HCT116 (cell line): ENCODE data around the gene ARHGAP31. TPM values are rescaled to one million over a fixed set of nuclear protein-coding genes. Genes with fewer than 3 reads are reported as not detected.

ENCODE experiments used
- ATAC-seq: fragments of 200-7000 bp; cut with Tn5 transposase; 2 replicates; pipeline ENCODE4 v1.9.1; 2020; ENCODE audit warnings: mild to moderate bottlenecking, moderate library complexity
- BruUV-seq: library from RNA; stranded (reverse); fragments of 400-500 nt; replicated peaks from 2 replicates; lab custom pipeline; 2021; lab: Mats Ljungman, UMichigan
- CTCF ChIA-PET: fragments of 300-600 bp; sonication (Branson Sonifier 250); formaldehyde crosslinking; loops from one replicate; lab custom pipeline; 2021; ENCODE audit warnings: antibody characterized with exemption; lab: Charles Lee
- POLR2A ChIA-PET: fragments of 300-600, 350-600 bp; sonication (Branson Sonifier 250); formaldehyde crosslinking; loops from one replicate; lab custom pipeline; 2021; ENCODE audit warnings: antibody characterized with exemption; lab: Charles Lee
- RAD21 ChIA-PET, 2 experiments: fragments of 300-600 bp; sonication (Branson Sonifier 250); formaldehyde crosslinking; loops; one replicate each; lab custom pipeline; 2023; ENCODE audit warnings: low total read pairs in 2 of 2; ENCODE audit not compliant: uncharacterized antibody in 2 of 2, unreplicated experiment in 2 of 2, low non-redundant PET in 1 of 2; lab: Charles Lee
- DNase-seq: peaks from one replicate; pipeline ENCODE4 v3.0.0-alpha.2; 2010; ENCODE audit warnings: low read depth, low spot score
- H2AFZ ChIP-seq: fragments of 200-600 bp; shearing (Covaris generic), sonication (generic); 2 replicates; pipeline ENCODE4 v1.6.1; 2017; ENCODE audit warnings: low read depth, mixed run types, mixed read lengths, antibody characterized with exemption, low read length; ENCODE audit not compliant: poor library complexity, severe bottlenecking
- H3K27ac ChIP-seq: 2 replicates; pipeline ENCODE4 v1.5.1; 2012; ENCODE audit warnings: low read depth, low read length
- H3K27me3 ChIP-seq: fragments of 200-600 bp; sonication (generic); 2 replicates; pipeline ENCODE4 v1.6.1; 2016; ENCODE audit warnings: mixed run types, low read length, mixed read lengths; ENCODE audit not compliant: insufficient read depth
- H3K36me3 ChIP-seq, 2 experiments: fragments of 200-500 bp in 1 of 2; fragments of 200-600 bp in 1 of 2; sonication (Bioruptor generic) in 1 of 2; sonication (generic) in 1 of 2; 2 replicates each; pipeline versions ENCODE4 v1.5.1 to v1.6.1; 2014 to 2016; ENCODE audit warnings: low read length in 2 of 2, inconsistent platforms in 1 of 2, mixed read lengths in 1 of 2, mixed run types in 1 of 2; ENCODE audit not compliant: insufficient read depth in 2 of 2, control insufficient read depth in 1 of 2
- H3K4me1 ChIP-seq, 2 experiments: fragments of 200-600 bp in 1 of 2; sonication (generic) in 1 of 2; 2 replicates each; pipeline versions ENCODE4 v1.5.1 to v1.6.1; 2012 to 2017; ENCODE audit warnings: low read length in 2 of 2, inconsistent platforms in 1 of 2, mild to moderate bottlenecking in 1 of 2, mixed read lengths in 1 of 2, mixed run types in 1 of 2, moderate library complexity in 1 of 2; ENCODE audit not compliant: insufficient read depth in 2 of 2, control insufficient read depth in 1 of 2
- H3K4me2 ChIP-seq: fragments of 200-600 bp; sonication (generic); 2 replicates; pipeline ENCODE4 v1.6.1; 2017; ENCODE audit warnings: mixed run types, low read length, mixed read lengths
- H3K4me3 ChIP-seq, 2 experiments: fragments of 200-600 bp in 1 of 2; sonication (generic) in 1 of 2; replicated peaks in 1 of 2; 2 replicates each; pipeline ENCODE4 v1.5.1; 2011 to 2016; ENCODE audit warnings: low read length in 2 of 2, control low read depth in 1 of 2, low read depth in 1 of 2, mild to moderate bottlenecking in 1 of 2, mixed read lengths in 1 of 2, mixed run types in 1 of 2
- H3K79me2 ChIP-seq: fragments of 200-600 bp; sonication (generic); 2 replicates; pipeline ENCODE4 v1.6.1; 2017; ENCODE audit warnings: mild to moderate bottlenecking, mixed run types, low read length, moderate library complexity, mixed read lengths; ENCODE audit not compliant: insufficient read depth
- H3K9ac ChIP-seq: fragments of 200-600 bp; sonication (generic); 2 replicates; pipeline ENCODE4 v1.6.1; 2016; ENCODE audit warnings: low read length, mixed read lengths
- H3K9me2 ChIP-seq: fragments of 200-600 bp; sonication (generic), shearing (Covaris generic); 2 replicates; pipeline ENCODE4 v1.6.1; 2017; ENCODE audit warnings: mixed run types, mild to moderate bottlenecking, moderate library complexity; ENCODE audit not compliant: insufficient read depth
- H3K9me3 ChIP-seq, 2 experiments: fragments of 200-500 bp in 1 of 2; fragments of 200-600 bp in 1 of 2; sonication (Bioruptor generic) in 1 of 2; sonication (generic) in 1 of 2; 2 replicates each; pipeline ENCODE4 v1.6.1; 2014 to 2017; ENCODE audit warnings: low read length in 2 of 2, mixed read lengths in 2 of 2, inconsistent platforms in 1 of 2, low read depth in 1 of 2, mild to moderate bottlenecking in 1 of 2, mixed run types in 1 of 2, moderate library complexity in 1 of 2; ENCODE audit not compliant: control insufficient read depth in 1 of 2, insufficient read depth in 1 of 2
- H4K20me1 ChIP-seq: fragments of 200-600 bp; sonication (generic), shearing (Covaris generic); 2 replicates; pipeline ENCODE4 v1.6.1; 2017; ENCODE audit warnings: mixed run types, mild to moderate bottlenecking, moderate library complexity; ENCODE audit not compliant: insufficient read depth
- ATF3 ChIP-seq: IDR thresholded peaks from 2 replicates; pipeline ENCODE4 v1.6.1; 2012
- CBX3 ChIP-seq: IDR thresholded peaks from 2 replicates; pipeline ENCODE4 v1.6.1; 2012; ENCODE audit warnings: low read depth
- CTCF ChIP-seq, 3 experiments: fragments of 200-600 bp in 1 of 3; sonication (generic) in 1 of 3; IDR thresholded peaks in 2 of 3; conservative IDR thresholded peaks in 1 of 3; 2 replicates each; pipeline ENCODE4 v1.5.1; 2012 to 2017; ENCODE audit warnings: low read depth in 2 of 3, low read length in 2 of 3, antibody characterized with exemption in 1 of 3, borderline replicate concordance in 1 of 3, control low read depth in 1 of 3, mild to moderate bottlenecking in 1 of 3, mixed read lengths in 1 of 3, mixed run types in 1 of 3, moderate library complexity in 1 of 3; ENCODE audit not compliant: insufficient read depth in 1 of 3
- ELF1 ChIP-seq: IDR thresholded peaks from 2 replicates; pipeline ENCODE4 v1.6.1; 2012; ENCODE audit warnings: low read depth, borderline replicate concordance
- EZH2phosphoT487 ChIP-seq: fragments of 200-600 bp; IDR thresholded peaks from 2 replicates; pipeline ENCODE4 v1.6.1; 2018; ENCODE audit warnings: antibody characterized with exemption, borderline replicate concordance
- POLR2A ChIP-seq: IDR thresholded peaks from 2 replicates; pipeline ENCODE4 v1.7.0; 2011; ENCODE audit warnings: borderline replicate concordance; ENCODE audit not compliant: insufficient read depth, insufficient read length; ENCODE audit errors: extremely low read depth
- POLR2AphosphoS5 ChIP-seq: IDR thresholded peaks from 2 replicates; pipeline ENCODE4 v1.6.1; 2011; ENCODE audit warnings: mild to moderate bottlenecking, low read depth, low read length, moderate library complexity
- REST ChIP-seq: IDR thresholded peaks from 2 replicates; pipeline ENCODE4 v1.6.1; 2012; ENCODE audit warnings: low read depth
- SIN3A ChIP-seq: IDR thresholded peaks from 2 replicates; pipeline ENCODE4 v1.6.1; 2012; ENCODE audit warnings: low read depth
- SP1 ChIP-seq: IDR thresholded peaks from 2 replicates; pipeline ENCODE4 v1.6.1; 2012; ENCODE audit warnings: low read depth
- SRF ChIP-seq: IDR thresholded peaks from 2 replicates; pipeline ENCODE4 v1.6.1; 2012; ENCODE audit warnings: low read depth
- intact Hi-C: fragments of 100-400 bp; cut with micrococcal nuclease; formaldehyde crosslinking; loops from 2 replicates; pipeline ENCODE4 v1.10.0; 2022
- total RNA-seq: library from RNA; stranded (reverse); gene quantifications from one replicate; pipeline ENCODE4 v1.2.1, GENCODE V29; 2021; ENCODE audit not compliant: unreplicated experiment

Gene ARHGAP31
- total RNA-seq, 1 experiment from 2014 or later = 0.93 TPM

GRCh38 chr3:119401069-119401468 is 106.9 kb downstream of the ARHGAP31 start:
- Histone ChIP-seq H3K27ac (no peak overlapping the region), H3K4me3 (no peak overlapping the region), H4K20me1 (no peaks in the 10 kb centered on the region), H3K36me3 (no peaks in the 10 kb centered on the region), H3K4me2 (no peak overlapping the region), H3K79me2 (no peaks in the 10 kb centered on the region), H3K9me2 (no peaks in the 10 kb centered on the region), H3K9ac (no peak overlapping the region), H2AFZ (no peak overlapping the region), H3K4me1 (no peaks in the 10 kb centered on the region), H3K27me3 (no peaks in the 10 kb centered on the region), H3K9me3 (no peaks in the 10 kb centered on the region)
- intact Hi-C loops = no loop called here
- ChIA-PET POLR2A (no interaction called here), RAD21 (no interaction called here), CTCF (no interaction called here)
- BruUV-seq = no TSS peak
- no peak for ATAC-seq
- DNase-seq = no peak
- TF ChIP-seq SRF (no peak), POLR2A (no peak), REST (no peak), ELF1 (no peak), CTCF (IDR thresholded peaks at IDR 0.05 in 2 of 3, conservative IDR thresholded peaks at IDR 0.05 in 1 of 3; ENCODE audit: borderline replicate concordance in 1 of 3, insufficient read depth in 1 of 3, low read depth in 2 of 3, low read length in 2 of 3) (no peak), SP1 (no peak), ATF3 (no peak), CBX3 (no peak), POLR2AphosphoS5 (no peak), EZH2phosphoT487 (no peak), SIN3A (no peak)
